Pancreas (tissue), 10 donors: Measurements from ENCODE around the gene VWA8. TPM values are rescaled to one million over a fixed set of nuclear protein-coding genes. Genes with fewer than 3 reads are reported as not detected.

Experiments used
- ATAC-seq, 4 donors: fragments of 200-7000 bp; cut with Tn5 transposase; one replicate each; pipeline versions ENCODE4 v1.8.0 to v1.9.1; 2020; ENCODE audit warnings: mild to moderate bottlenecking in 4 of 4, moderate library complexity in 4 of 4
- DNase-seq, 6 donors: peaks; one replicate each; pipeline ENCODE4 v3.0.0-alpha.2; 2020
- FAIRE-seq: peaks from 2 replicates; lab custom pipeline; 2012; peaks lifted over from hg19 to GRCh38; lab: Jason Lieb, UNC
- H3K27ac ChIP-seq, 4 donors: fragments of 200-600 bp; sonication (generic); 1 replicate in 3 of 4; 2 replicates in 1 of 4; pipeline versions ENCODE4 v1.5.0 to v1.8.0; 2020
- H3K27me3 ChIP-seq, 4 donors: fragments of 200-600 bp; one replicate each; pipeline ENCODE4 v1.8.0; 2021
- H3K36me3 ChIP-seq, 3 donors: fragments of 200-600 bp; sonication (generic) in 1 of 3; one replicate each; pipeline versions ENCODE4 v1.5.0 to v1.8.0; 2020 to 2021
- H3K4me1 ChIP-seq, 3 donors: fragments of 200-600 bp; one replicate each; pipeline ENCODE4 v1.8.0; 2021
- H3K4me3 ChIP-seq, 4 donors: fragments of 200-600 bp; sonication (generic) in 2 of 4; one replicate each; pipeline versions ENCODE4 v1.5.0 to v1.8.0; 2020 to 2021
- H3K9me3 ChIP-seq, 4 donors: fragments of 200-600 bp; one replicate each; pipeline ENCODE4 v1.8.0; 2021
- WGBS, 2 donors: extraction: QIAGEN DNeasy Blood & Tissue Kit; methylation state at CpG; one replicate each; pipeline ENCODE4 v1.1.7; 2013; 5-methylcytosine and 5-hydroxymethylcytosine counted together
- intact Hi-C, 3 donors: fragments of 100-400 bp; cut with DNase I; formaldehyde crosslinking; loops; one replicate each; pipeline versions ENCODE4 v1.11.1 to v1.14.2; 2022
- polyA plus RNA-seq, 2 donors: library from polyadenylated mRNA; stranded (reverse); fragments of 200-250 nt; gene quantifications; one replicate each; pipeline ENCODE4 v1.2.3, GENCODE V29; 2013
- total RNA-seq, 6 donors: library from RNA; stranded (reverse); fragmentation: NEBNext Ultra II Directional in 4 of 6; extraction: Animal tissue kit (Norgen Biotek cat#: 25700) in 4 of 6; gene quantifications; one replicate each; pipeline versions ENCODE4 v1.2.1 to v1.2.4, GENCODE V29; 2021 to 2023
- TF ChIP-seq, protein P1 (sequence below), 4 donors: fragments of 200-600 bp; sonication (generic) in 3 of 4; IDR thresholded peaks; one replicate each; pipeline versions ENCODE4 v1.5.0 to v1.8.0; 2021; ENCODE audit warnings: antibody characterized with exemption in 4 of 4
- donor health status: healthy with polysubstance abuse.
- donor health status: DM: no; HTN: no; CAD: no; lungs with moderate emphysema.
- donor health status: DM: no; HTN: no; CAD: no.
- donor health status: control.
- donor health status: control.
- donor health status: Bipolar disorder and iron deficiency.
- donor health status: DM: yes; HTN: yes; CAD: no.
- donor health status: DM: no; HTN: no; CAD: no.
- donor health status: DM: no; HTN: no; CAD: no.
- donor health status: DM: yes; HTN: yes; CAD: no.

The VWA8 gene
- total and polyA plus RNA-seq, 8 donors = 3.3 to 15.8 (median 9.2) TPM

GRCh38 chr13:41562083-41562482, 398.8 kb downstream of the VWA8 start:
- no peak for DNase-seq
- no peak for FAIRE-seq
- intact Hi-C loops = no loop called here
- Histone ChIP-seq H3K27ac (no peak overlapping the region), H3K9me3 (no peaks in the 10 kb centered on the region), H3K4me3 (no peak overlapping the region), H3K27me3 (no peaks in the 10 kb centered on the region), H3K36me3 (no peaks in the 10 kb centered on the region), H3K4me1 (peaks cover 0 to 7% (median 0%) of the 10 kb centered on the region in 3 donors)
- TF ChIP-seq, protein P1, sequence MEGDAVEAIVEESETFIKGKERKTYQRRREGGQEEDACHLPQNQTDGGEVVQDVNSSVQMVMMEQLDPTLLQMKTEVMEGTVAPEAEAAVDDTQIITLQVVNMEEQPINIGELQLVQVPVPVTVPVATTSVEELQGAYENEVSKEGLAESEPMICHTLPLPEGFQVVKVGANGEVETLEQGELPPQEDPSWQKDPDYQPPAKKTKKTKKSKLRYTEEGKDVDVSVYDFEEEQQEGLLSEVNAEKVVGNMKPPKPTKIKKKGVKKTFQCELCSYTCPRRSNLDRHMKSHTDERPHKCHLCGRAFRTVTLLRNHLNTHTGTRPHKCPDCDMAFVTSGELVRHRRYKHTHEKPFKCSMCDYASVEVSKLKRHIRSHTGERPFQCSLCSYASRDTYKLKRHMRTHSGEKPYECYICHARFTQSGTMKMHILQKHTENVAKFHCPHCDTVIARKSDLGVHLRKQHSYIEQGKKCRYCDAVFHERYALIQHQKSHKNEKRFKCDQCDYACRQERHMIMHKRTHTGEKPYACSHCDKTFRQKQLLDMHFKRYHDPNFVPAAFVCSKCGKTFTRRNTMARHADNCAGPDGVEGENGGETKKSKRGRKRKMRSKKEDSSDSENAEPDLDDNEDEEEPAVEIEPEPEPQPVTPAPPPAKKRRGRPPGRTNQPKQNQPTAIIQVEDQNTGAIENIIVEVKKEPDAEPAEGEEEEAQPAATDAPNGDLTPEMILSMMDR (IDR thresholded peaks at IDR 0.05) = no peak
- ATAC-seq = peak in 1 of 4 donors; percentile 57
- WGBS, 2 donors = 73 to 78% methylated on average over 7 of the region's 7 CpGs

DNA sequence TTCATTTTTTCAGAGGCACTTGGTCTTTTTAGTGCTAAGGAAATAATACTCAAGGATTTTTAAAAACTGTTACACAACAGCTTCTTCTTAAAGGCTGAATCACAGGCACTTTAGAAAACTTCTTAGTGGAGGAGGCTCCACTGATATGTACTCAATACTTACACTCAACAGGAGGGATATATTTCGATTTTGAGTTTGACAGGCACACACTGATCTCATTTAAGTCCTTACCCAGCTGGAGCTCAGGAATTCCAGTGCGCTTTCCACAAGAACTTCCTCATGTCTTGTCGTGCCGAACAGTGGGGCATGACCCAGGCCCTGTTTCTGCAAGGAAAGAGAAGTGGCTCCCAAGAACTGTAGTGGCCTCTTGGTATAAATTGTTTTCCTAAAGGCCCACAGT, 399.7 kb downstream of the VWA8 start:
- 78 to 83% methylated on average over 4 of the region's 4 CpGs for WGBS, 2 donors
- Histone ChIP-seq H3K36me3 (no peaks in the 10 kb centered on the region), H3K4me3 (no peak overlapping the region), H3K9me3 (no peaks in the 10 kb centered on the region), H3K27me3 (no peaks in the 10 kb centered on the region), H3K27ac (no peak overlapping the region), H3K4me1 (peaks cover 0 to 7% (median 0%) of the 10 kb centered on the region in 3 donors)
- ATAC-seq (no peak), FAIRE-seq (no peak), DNase-seq (no peak)
- intact Hi-C loops = no loop called here
- TF ChIP-seq, protein P1 (IDR thresholded peaks at IDR 0.05) = no peak

- no peak for FAIRE-seq
- 69 to 82% methylated on average over 3 of the region's 3 CpGs for WGBS, 2 donors
Observed at GRCh38 chr13:41558781-41559560, 401.9 kb downstream of the VWA8 start.

GRCh38 chr13:41557719-41558118, 403.2 kb downstream of the VWA8 start:
- FAIRE-seq = no peak
- H3K4me1 ChIP-seq = no peaks in the 10 kb centered on the region
- DNase-seq = no peak
- no peaks in the 10 kb centered on the region for H3K9me3 ChIP-seq
- no peak overlapping the region for H3K27ac ChIP-seq
- 84 to 93% methylated on average over 2 of the region's 2 CpGs for WGBS, 2 donors
- H3K4me3 ChIP-seq = no peak overlapping the region
- intact Hi-C loops = no loop called here
- no peaks in the 10 kb centered on the region for H3K36me3 ChIP-seq
- ATAC-seq = no peak
- H3K27me3 ChIP-seq = no peaks in the 10 kb centered on the region
- TF ChIP-seq, protein P1 (IDR thresholded peaks at IDR 0.05) = no peak

More at GRCh38 chr13:41558781-41559560, 401.9 kb downstream of the VWA8 start:
- TF ChIP-seq, protein P1 (IDR thresholded peaks at IDR 0.05) = no peak
- intact Hi-C loops = no loop called here
- no peaks in the 10 kb centered on the region for H3K9me3 ChIP-seq
- H3K27ac ChIP-seq = no peak overlapping the region
- no peaks in the 10 kb centered on the region for H3K27me3 ChIP-seq
- peaks cover 0 to 3% (median 0%) of the 10 kb centered on the region in 3 donors for H3K4me1 ChIP-seq
- DNase-seq = no peak
- no peak for ATAC-seq
- no peaks in the 10 kb centered on the region for H3K36me3 ChIP-seq
- H3K4me3 ChIP-seq = no peak overlapping the region
